Measurements from ENCODE around the gene TADA2B. TPM values are rescaled to one million over a fixed set of nuclear protein-coding genes. Genes with fewer than 3 reads are reported as not detected.

The TADA2B gene
- total and polyA plus RNA-seq, 4 donors: 3.6 to 13.8 (median 12.6) TPM

DNA sequence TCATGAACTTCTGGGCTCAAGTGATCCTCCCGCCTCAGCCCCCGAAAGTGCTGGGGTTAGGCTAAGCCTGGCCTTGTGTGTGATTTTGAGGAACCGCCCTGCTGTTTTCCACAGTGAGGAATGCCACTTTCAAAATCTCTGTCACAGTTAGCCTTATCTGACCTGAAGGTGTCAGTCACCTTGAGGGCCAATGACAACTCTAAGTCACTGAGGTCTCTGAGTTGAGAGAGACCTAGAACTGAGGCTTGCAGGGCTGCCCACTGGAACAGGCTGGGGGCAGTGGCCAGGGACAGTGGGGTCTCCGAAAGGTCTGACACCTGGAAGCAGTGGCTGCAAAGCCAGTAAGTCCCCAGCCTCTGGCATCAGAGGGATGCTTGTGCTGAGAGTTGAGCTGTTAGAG lies 6.1 kb downstream of the TADA2B start:
- peaks cover 20 to 60% (median 50%) of the 10 kb centered on the region in 4 donors for H3K4me1 ChIP-seq (ENCODE audit: control insufficient read depth in 4 of 4, insufficient read depth in 4 of 4, low read length in 3 of 4)
- H3K27me3 ChIP-seq (ENCODE audit: control insufficient read depth in 4 of 4, insufficient read depth in 4 of 4, low read length in 3 of 4): no peaks in the 10 kb centered on the region
- TF ChIP-seq, protein P1, sequence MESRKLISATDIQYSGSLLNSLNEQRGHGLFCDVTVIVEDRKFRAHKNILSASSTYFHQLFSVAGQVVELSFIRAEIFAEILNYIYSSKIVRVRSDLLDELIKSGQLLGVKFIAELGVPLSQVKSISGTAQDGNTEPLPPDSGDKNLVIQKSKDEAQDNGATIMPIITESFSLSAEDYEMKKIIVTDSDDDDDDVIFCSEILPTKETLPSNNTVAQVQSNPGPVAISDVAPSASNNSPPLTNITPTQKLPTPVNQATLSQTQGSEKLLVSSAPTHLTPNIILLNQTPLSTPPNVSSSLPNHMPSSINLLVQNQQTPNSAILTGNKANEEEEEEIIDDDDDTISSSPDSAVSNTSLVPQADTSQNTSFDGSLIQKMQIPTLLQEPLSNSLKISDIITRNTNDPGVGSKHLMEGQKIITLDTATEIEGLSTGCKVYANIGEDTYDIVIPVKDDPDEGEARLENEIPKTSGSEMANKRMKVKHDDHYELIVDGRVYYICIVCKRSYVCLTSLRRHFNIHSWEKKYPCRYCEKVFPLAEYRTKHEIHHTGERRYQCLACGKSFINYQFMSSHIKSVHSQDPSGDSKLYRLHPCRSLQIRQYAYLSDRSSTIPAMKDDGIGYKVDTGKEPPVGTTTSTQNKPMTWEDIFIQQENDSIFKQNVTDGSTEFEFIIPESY (IDR thresholded peaks at IDR 0.05): no peak
- TF ChIP-seq, protein P2, sequence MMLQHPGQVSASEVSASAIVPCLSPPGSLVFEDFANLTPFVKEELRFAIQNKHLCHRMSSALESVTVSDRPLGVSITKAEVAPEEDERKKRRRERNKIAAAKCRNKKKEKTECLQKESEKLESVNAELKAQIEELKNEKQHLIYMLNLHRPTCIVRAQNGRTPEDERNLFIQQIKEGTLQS (IDR thresholded peaks at IDR 0.05): no peak
- TF ChIP-seq HNF4G (IDR thresholded peaks at IDR 0.05): no peak
- TF ChIP-seq, protein P3, sequence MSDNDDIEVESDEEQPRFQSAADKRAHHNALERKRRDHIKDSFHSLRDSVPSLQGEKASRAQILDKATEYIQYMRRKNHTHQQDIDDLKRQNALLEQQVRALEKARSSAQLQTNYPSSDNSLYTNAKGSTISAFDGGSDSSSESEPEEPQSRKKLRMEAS (IDR thresholded peaks at IDR 0.05): no peak
- TF ChIP-seq TAF1 (conservative IDR thresholded peaks at IDR 0.05): no peak
- TF ChIP-seq, protein P4, sequence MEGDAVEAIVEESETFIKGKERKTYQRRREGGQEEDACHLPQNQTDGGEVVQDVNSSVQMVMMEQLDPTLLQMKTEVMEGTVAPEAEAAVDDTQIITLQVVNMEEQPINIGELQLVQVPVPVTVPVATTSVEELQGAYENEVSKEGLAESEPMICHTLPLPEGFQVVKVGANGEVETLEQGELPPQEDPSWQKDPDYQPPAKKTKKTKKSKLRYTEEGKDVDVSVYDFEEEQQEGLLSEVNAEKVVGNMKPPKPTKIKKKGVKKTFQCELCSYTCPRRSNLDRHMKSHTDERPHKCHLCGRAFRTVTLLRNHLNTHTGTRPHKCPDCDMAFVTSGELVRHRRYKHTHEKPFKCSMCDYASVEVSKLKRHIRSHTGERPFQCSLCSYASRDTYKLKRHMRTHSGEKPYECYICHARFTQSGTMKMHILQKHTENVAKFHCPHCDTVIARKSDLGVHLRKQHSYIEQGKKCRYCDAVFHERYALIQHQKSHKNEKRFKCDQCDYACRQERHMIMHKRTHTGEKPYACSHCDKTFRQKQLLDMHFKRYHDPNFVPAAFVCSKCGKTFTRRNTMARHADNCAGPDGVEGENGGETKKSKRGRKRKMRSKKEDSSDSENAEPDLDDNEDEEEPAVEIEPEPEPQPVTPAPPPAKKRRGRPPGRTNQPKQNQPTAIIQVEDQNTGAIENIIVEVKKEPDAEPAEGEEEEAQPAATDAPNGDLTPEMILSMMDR (IDR thresholded peaks at IDR 0.05; ENCODE audit: low read depth, low read length, missing input control): no peak
- no peak for TF ChIP-seq HNF4A (conservative IDR thresholded peaks at IDR 0.05)
- TF ChIP-seq JUND (IDR thresholded peaks at IDR 0.05): no peak
- no peak for TF ChIP-seq SP1 (IDR thresholded peaks at IDR 0.05)
- no peak for TF ChIP-seq FOXA1 (IDR thresholded peaks at IDR 0.05)
- TF ChIP-seq GABPA (IDR thresholded peaks at IDR 0.05 in 1 of 2, conservative IDR thresholded peaks at IDR 0.05 in 1 of 2): no peak
- TF ChIP-seq, protein P5, sequence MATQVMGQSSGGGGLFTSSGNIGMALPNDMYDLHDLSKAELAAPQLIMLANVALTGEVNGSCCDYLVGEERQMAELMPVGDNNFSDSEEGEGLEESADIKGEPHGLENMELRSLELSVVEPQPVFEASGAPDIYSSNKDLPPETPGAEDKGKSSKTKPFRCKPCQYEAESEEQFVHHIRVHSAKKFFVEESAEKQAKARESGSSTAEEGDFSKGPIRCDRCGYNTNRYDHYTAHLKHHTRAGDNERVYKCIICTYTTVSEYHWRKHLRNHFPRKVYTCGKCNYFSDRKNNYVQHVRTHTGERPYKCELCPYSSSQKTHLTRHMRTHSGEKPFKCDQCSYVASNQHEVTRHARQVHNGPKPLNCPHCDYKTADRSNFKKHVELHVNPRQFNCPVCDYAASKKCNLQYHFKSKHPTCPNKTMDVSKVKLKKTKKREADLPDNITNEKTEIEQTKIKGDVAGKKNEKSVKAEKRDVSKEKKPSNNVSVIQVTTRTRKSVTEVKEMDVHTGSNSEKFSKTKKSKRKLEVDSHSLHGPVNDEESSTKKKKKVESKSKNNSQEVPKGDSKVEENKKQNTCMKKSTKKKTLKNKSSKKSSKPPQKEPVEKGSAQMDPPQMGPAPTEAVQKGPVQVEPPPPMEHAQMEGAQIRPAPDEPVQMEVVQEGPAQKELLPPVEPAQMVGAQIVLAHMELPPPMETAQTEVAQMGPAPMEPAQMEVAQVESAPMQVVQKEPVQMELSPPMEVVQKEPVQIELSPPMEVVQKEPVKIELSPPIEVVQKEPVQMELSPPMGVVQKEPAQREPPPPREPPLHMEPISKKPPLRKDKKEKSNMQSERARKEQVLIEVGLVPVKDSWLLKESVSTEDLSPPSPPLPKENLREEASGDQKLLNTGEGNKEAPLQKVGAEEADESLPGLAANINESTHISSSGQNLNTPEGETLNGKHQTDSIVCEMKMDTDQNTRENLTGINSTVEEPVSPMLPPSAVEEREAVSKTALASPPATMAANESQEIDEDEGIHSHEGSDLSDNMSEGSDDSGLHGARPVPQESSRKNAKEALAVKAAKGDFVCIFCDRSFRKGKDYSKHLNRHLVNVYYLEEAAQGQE (IDR thresholded peaks at IDR 0.05): no peak
- TF ChIP-seq RXRA (IDR thresholded peaks at IDR 0.05): no peak
- TF ChIP-seq NR2F2 (IDR thresholded peaks at IDR 0.05): no peak
- no peak for TF ChIP-seq YY1 (IDR thresholded peaks at IDR 0.05)
- no peak for TF ChIP-seq EGR1 (IDR thresholded peaks at IDR 0.05; ENCODE audit: low read depth in 2 of 2)
- H3K36me3 ChIP-seq (ENCODE audit: control insufficient read depth in 4 of 4, insufficient read depth in 3 of 4, low read depth in 1 of 4, low read length in 3 of 4): peaks cover 0 to 6% (median 2%) of the 10 kb centered on the region in 4 donors
- no peak overlapping the region for H3K9ac ChIP-seq (ENCODE audit: low read depth in 1 of 2, low read length in 2 of 2)
- no peak overlapping the region for H3K4me3 ChIP-seq (ENCODE audit: low read depth in 1 of 3, low read length in 3 of 3)
- no peaks in the 10 kb centered on the region for H3K9me3 ChIP-seq (ENCODE audit: control insufficient read depth in 4 of 4, low read length in 3 of 4)
- no peak for DNase-seq (ENCODE audit: low spot score)
- H3K27ac ChIP-seq (ENCODE audit: low read depth in 1 of 2, low read length in 2 of 2): no peak overlapping the region
- 86% methylated on average over 4 of the region's 4 CpGs for WGBS

DNA sequence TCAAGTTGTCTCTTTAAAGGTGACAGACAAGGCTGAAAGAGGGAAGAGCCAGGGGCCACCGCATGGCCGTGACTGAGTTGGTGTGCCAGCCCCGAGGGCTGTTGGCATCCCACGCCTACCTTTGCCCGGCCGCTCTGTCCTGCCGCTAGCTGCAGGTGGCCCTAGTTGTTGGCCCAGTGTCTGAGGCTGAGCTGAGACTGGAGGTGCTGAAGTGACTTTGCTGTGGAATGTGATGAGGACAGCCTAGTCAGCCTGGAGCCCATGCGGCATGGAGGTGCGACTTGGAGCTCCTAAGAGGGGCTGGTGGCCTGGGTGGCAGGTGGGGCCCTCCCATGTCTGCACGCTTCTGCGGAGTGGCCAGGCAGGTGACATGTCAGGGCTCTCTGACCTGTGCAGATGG lies 6.6 kb downstream of the TADA2B start:
- Histone ChIP-seq H3K27me3 (ENCODE audit: control insufficient read depth in 4 of 4, insufficient read depth in 4 of 4, low read length in 3 of 4) (no peaks in the 10 kb centered on the region), H3K36me3 (ENCODE audit: control insufficient read depth in 4 of 4, insufficient read depth in 3 of 4, low read depth in 1 of 4, low read length in 3 of 4) (peaks cover 0 to 11% (median 5%) of the 10 kb centered on the region in 4 donors), H3K9ac (ENCODE audit: low read depth in 1 of 2, low read length in 2 of 2) (no peak overlapping the region), H3K27ac (ENCODE audit: low read depth in 1 of 2, low read length in 2 of 2) (no peak overlapping the region), H3K4me1 (ENCODE audit: control insufficient read depth in 4 of 4, insufficient read depth in 4 of 4, low read length in 3 of 4) (peaks cover 20 to 56% (median 46%) of the 10 kb centered on the region in 4 donors), H3K9me3 (ENCODE audit: control insufficient read depth in 4 of 4, low read length in 3 of 4) (no peaks in the 10 kb centered on the region), H3K4me3 (ENCODE audit: low read depth in 1 of 3, low read length in 3 of 3) (no peak overlapping the region)
- DNase-seq (ENCODE audit: low spot score): no peak
- WGBS: 68% methylated on average over 11 of the region's 11 CpGs
- TF ChIP-seq SP1 (IDR thresholded peaks at IDR 0.05) (no peak), HNF4G (IDR thresholded peaks at IDR 0.05) (no peak), JUND (IDR thresholded peaks at IDR 0.05) (no peak), RXRA (IDR thresholded peaks at IDR 0.05) (no peak), TAF1 (conservative IDR thresholded peaks at IDR 0.05) (no peak), EGR1 (IDR thresholded peaks at IDR 0.05; ENCODE audit: low read depth in 2 of 2) (no peak), FOXA1 (IDR thresholded peaks at IDR 0.05) (no peak), FOXA2 (IDR thresholded peaks at IDR 0.05) (no peak), RAD21 (IDR thresholded peaks at IDR 0.05) (no peak), NR2F2 (IDR thresholded peaks at IDR 0.05) (no peak), YY1 (IDR thresholded peaks at IDR 0.05) (no peak)
- TF ChIP-seq, protein P3 (IDR thresholded peaks at IDR 0.05): no peak
- TF ChIP-seq, protein P4 (IDR thresholded peaks at IDR 0.05; ENCODE audit: low read depth, low read length, missing input control): no peak
- TF ChIP-seq, protein P2 (IDR thresholded peaks at IDR 0.05): no peak
